ENCODE data around the gene PPP2R2B.

The PPP2R2B gene

DNA sequence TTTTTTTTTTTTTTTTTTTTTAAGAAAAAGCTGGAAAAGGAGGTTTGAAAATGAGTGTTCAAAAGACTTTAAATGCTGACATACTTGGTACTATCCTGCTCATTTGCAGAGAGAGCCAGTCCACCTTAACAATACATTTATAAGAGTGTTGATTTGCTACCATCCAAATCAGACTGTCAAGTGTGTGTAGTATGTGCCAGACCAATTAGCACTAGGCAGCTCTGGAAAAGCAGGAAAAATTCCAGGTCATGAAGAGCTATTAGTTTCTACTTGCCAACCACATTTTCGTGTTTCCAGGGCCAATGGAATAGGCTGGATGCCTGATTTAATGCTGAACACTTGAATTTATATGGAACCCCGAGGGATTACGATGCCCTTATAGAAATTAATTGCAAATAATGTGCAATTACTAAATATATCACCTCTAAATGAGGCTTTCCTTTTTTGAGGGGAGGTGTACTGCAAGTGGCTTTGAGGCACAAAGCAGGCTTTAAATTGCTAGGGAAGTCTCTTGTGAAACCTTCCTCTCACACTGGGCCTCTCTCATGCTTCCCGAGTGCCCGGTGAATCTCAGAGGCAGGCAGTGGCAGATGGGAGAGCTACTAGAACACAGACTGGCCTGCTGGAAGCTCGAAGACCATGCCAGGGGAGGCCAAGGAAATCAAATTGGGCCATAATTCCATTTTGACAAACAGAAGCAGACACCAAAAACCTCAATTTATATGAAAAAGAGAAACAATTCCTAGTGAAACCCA lies 178.7 kb downstream of the PPP2R2B start:
- TF ChIP-seq SPI1 (IDR thresholded peaks at IDR 0.05; ENCODE audit: borderline replicate concordance, low read depth) (no peak), POLR2AphosphoS5 (IDR thresholded peaks at IDR 0.05; ENCODE audit: low read depth) (no peak), GABPA (IDR thresholded peaks at IDR 0.05; ENCODE audit: low read depth) (no peak)
- TF ChIP-seq, protein P1, sequence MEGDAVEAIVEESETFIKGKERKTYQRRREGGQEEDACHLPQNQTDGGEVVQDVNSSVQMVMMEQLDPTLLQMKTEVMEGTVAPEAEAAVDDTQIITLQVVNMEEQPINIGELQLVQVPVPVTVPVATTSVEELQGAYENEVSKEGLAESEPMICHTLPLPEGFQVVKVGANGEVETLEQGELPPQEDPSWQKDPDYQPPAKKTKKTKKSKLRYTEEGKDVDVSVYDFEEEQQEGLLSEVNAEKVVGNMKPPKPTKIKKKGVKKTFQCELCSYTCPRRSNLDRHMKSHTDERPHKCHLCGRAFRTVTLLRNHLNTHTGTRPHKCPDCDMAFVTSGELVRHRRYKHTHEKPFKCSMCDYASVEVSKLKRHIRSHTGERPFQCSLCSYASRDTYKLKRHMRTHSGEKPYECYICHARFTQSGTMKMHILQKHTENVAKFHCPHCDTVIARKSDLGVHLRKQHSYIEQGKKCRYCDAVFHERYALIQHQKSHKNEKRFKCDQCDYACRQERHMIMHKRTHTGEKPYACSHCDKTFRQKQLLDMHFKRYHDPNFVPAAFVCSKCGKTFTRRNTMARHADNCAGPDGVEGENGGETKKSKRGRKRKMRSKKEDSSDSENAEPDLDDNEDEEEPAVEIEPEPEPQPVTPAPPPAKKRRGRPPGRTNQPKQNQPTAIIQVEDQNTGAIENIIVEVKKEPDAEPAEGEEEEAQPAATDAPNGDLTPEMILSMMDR (IDR thresholded peaks at IDR 0.05; ENCODE audit: insufficient read depth, low read length), result no peak
- TF ChIP-seq, protein P2, sequence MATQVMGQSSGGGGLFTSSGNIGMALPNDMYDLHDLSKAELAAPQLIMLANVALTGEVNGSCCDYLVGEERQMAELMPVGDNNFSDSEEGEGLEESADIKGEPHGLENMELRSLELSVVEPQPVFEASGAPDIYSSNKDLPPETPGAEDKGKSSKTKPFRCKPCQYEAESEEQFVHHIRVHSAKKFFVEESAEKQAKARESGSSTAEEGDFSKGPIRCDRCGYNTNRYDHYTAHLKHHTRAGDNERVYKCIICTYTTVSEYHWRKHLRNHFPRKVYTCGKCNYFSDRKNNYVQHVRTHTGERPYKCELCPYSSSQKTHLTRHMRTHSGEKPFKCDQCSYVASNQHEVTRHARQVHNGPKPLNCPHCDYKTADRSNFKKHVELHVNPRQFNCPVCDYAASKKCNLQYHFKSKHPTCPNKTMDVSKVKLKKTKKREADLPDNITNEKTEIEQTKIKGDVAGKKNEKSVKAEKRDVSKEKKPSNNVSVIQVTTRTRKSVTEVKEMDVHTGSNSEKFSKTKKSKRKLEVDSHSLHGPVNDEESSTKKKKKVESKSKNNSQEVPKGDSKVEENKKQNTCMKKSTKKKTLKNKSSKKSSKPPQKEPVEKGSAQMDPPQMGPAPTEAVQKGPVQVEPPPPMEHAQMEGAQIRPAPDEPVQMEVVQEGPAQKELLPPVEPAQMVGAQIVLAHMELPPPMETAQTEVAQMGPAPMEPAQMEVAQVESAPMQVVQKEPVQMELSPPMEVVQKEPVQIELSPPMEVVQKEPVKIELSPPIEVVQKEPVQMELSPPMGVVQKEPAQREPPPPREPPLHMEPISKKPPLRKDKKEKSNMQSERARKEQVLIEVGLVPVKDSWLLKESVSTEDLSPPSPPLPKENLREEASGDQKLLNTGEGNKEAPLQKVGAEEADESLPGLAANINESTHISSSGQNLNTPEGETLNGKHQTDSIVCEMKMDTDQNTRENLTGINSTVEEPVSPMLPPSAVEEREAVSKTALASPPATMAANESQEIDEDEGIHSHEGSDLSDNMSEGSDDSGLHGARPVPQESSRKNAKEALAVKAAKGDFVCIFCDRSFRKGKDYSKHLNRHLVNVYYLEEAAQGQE (IDR thresholded peaks at IDR 0.05; ENCODE audit: insufficient replicate concordance, low read depth), result no peak
- Histone ChIP-seq H3K4me3 (replicated peaks; ENCODE audit: insufficient read depth, low read length) (no peak overlapping the region), H3K27me3 (ENCODE audit: insufficient read depth, poor library complexity, severe bottlenecking) (peaks cover 3% of the 10 kb centered on the region), H3K27ac (replicated peaks) (no peak overlapping the region)
- no peak for DNase-seq (ENCODE audit: low read depth in 1 of 2, low spot score in 1 of 2)

GRCh38 chr5:146699138-146699537 lies 179.4 kb downstream of the PPP2R2B start:
- peaks cover 3% of the 10 kb centered on the region for H3K27me3 ChIP-seq (ENCODE audit: insufficient read depth, poor library complexity, severe bottlenecking)
- DNase-seq (ENCODE audit: low read depth in 1 of 2, low spot score in 1 of 2), result no peak
- no peak overlapping the region for H3K4me3 ChIP-seq (replicated peaks; ENCODE audit: insufficient read depth, low read length)
- TF ChIP-seq, protein P2 (IDR thresholded peaks at IDR 0.05; ENCODE audit: insufficient replicate concordance, low read depth), result no peak
- TF ChIP-seq POLR2AphosphoS5 (IDR thresholded peaks at IDR 0.05; ENCODE audit: low read depth) (no peak), GABPA (IDR thresholded peaks at IDR 0.05; ENCODE audit: low read depth) (no peak), SPI1 (IDR thresholded peaks at IDR 0.05; ENCODE audit: borderline replicate concordance, low read depth) (no peak)
- TF ChIP-seq, protein P1 (IDR thresholded peaks at IDR 0.05; ENCODE audit: insufficient read depth, low read length), result no peak
- no peak overlapping the region for H3K27ac ChIP-seq (replicated peaks)

DNA sequence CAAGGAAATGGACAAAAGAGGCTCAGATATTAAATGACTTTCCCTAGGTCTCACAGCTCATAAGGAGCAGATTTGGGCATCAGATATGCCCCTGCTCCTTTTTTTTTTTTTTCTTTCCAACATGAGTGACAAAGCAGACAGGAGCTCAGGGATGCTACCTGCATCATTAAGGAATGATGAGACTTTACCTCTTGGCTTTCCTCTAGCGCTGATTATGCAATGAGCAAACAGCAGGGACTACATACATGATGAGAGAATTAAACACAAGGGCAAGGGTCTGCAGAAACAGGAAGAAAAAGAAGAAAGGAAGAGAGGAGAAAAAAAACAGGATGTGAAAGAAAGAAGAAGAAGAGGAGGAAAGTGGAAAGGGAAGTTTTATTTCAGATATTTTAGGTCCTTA lies 179.9 kb downstream of the PPP2R2B start:
- Histone ChIP-seq H3K27ac (replicated peaks) (no peak overlapping the region), H3K4me3 (replicated peaks; ENCODE audit: insufficient read depth, low read length) (no peak overlapping the region), H3K27me3 (ENCODE audit: insufficient read depth, poor library complexity, severe bottlenecking) (peaks cover 3% of the 10 kb centered on the region)
- TF ChIP-seq SPI1 (IDR thresholded peaks at IDR 0.05; ENCODE audit: borderline replicate concordance, low read depth) (no peak), GABPA (IDR thresholded peaks at IDR 0.05; ENCODE audit: low read depth) (no peak), POLR2AphosphoS5 (IDR thresholded peaks at IDR 0.05; ENCODE audit: low read depth) (no peak)
- TF ChIP-seq, protein P1 (IDR thresholded peaks at IDR 0.05; ENCODE audit: insufficient read depth, low read length), result no peak
- TF ChIP-seq, protein P2 (IDR thresholded peaks at IDR 0.05; ENCODE audit: insufficient replicate concordance, low read depth), result no peak
- no peak for DNase-seq (ENCODE audit: low read depth in 1 of 2, low spot score in 1 of 2)
